ENCODE data around the gene CAPN5.
"Not testable (repeated sequence)": the region's sequence is repeated elsewhere in the genome, so short reads cannot be mapped to it uniquely, and the experiment has no call there.

CAPN5 gene

GRCh38 chr11:77060234-77060633 lies 6.5 kb upstream of the CAPN5 start:
- no peak for DNase-seq (ENCODE audit: low read depth, low spot score)
- no peak overlapping the region for H3K4me3 ChIP-seq (ENCODE audit: low read length)

GRCh38 chr11:77061258-77061657 lies 5.5 kb upstream of the CAPN5 start:
- not testable (repeated sequence) for DNase-seq (ENCODE audit: low read depth, low spot score); H3K4me3 ChIP-seq (ENCODE audit: low read length)

GRCh38 chr11:77062924-77063323 lies 3.8 kb upstream of the CAPN5 start:
- DNase-seq (ENCODE audit: low read depth, low spot score), result no peak
- H3K4me3 ChIP-seq (ENCODE audit: low read length), result no peak overlapping the region

GRCh38 chr11:77063407-77063806 lies 3.4 kb upstream of the CAPN5 start:
- DNase-seq (ENCODE audit: low read depth, low spot score), result no peak
- no peak overlapping the region for H3K4me3 ChIP-seq (ENCODE audit: low read length)

- DNase-seq (ENCODE audit: low read depth, low spot score), result no peak
- no peak overlapping the region for H3K4me3 ChIP-seq (ENCODE audit: low read length)
These were observed 2.9 kb upstream of the CAPN5 start for GRCh38 chr11:77063861-77064260.

GRCh38 chr11:77064648-77065217 lies 2.0 kb upstream of the CAPN5 start:
- H3K4me3 ChIP-seq (ENCODE audit: low read length), result no peak overlapping the region
- no peak for DNase-seq (ENCODE audit: low read depth, low spot score)

GRCh38 chr11:77065878-77066228 lies 918 bp upstream of the CAPN5 start:
- no peak for DNase-seq (ENCODE audit: low read depth, low spot score)
- peak overlapping the region; percentile 61 for H3K4me3 ChIP-seq (ENCODE audit: low read length)

GRCh38 chr11:77067861-77068443 lies 1.2 kb downstream of the CAPN5 start:
- no peak for DNase-seq (ENCODE audit: low read depth, low spot score)
- no peak overlapping the region for H3K4me3 ChIP-seq (ENCODE audit: low read length)

- DNase-seq (ENCODE audit: low read depth, low spot score), result no peak
- H3K4me3 ChIP-seq (ENCODE audit: low read length), result no peak overlapping the region
These were observed 1.9 kb downstream of the CAPN5 start for GRCh38 chr11:77068457-77069335.

GRCh38 chr11:77069336-77069968 lies 2.7 kb downstream of the CAPN5 start:
- no peak for DNase-seq (ENCODE audit: low read depth, low spot score)
- no peak overlapping the region for H3K4me3 ChIP-seq (ENCODE audit: low read length)

GRCh38 chr11:77069969-77070582 lies 3.3 kb downstream of the CAPN5 start:
- DNase-seq (ENCODE audit: low read depth, low spot score), result no peak
- H3K4me3 ChIP-seq (ENCODE audit: low read length), result no peak overlapping the region

- H3K4me3 ChIP-seq (ENCODE audit: low read length), result no peak overlapping the region
- DNase-seq (ENCODE audit: low read depth, low spot score), result no peak
These were observed 4.3 kb downstream of the CAPN5 start for GRCh38 chr11:77071077-77071476.

- DNase-seq (ENCODE audit: low read depth, low spot score), result no peak
- H3K4me3 ChIP-seq (ENCODE audit: low read length), result no peak overlapping the region
These were observed 5.2 kb downstream of the CAPN5 start for GRCh38 chr11:77071671-77072605.

GRCh38 chr11:77072851-77073327 lies 6.1 kb downstream of the CAPN5 start:
- H3K4me3 ChIP-seq (ENCODE audit: low read length), result no peak overlapping the region
- DNase-seq (ENCODE audit: low read depth, low spot score), result no peak

- DNase-seq (ENCODE audit: low read depth, low spot score), result no peak
- no peak overlapping the region for H3K4me3 ChIP-seq (ENCODE audit: low read length)
These were observed 6.7 kb downstream of the CAPN5 start for GRCh38 chr11:77073328-77074001.

GRCh38 chr11:77074205-77074604 lies 7.4 kb downstream of the CAPN5 start:
- no peak overlapping the region for H3K4me3 ChIP-seq (ENCODE audit: low read length)
- DNase-seq (ENCODE audit: low read depth, low spot score), result no peak

- no peak overlapping the region for H3K4me3 ChIP-seq (ENCODE audit: low read length)
- no peak for DNase-seq (ENCODE audit: low read depth, low spot score)
These were observed 8.0 kb downstream of the CAPN5 start for GRCh38 chr11:77074626-77075221.

Measured in Jurkat, Clone E6-1 (cell line).